GM18867 (cell line): ENCODE measurements around the gene MND1.

Experiments used
- ATAC-seq: cut with Tn5 transposase; IDR thresholded peaks from one replicate; pipeline ENCODE4 v1.9.1; 2021; ENCODE audit warnings: mild to moderate bottlenecking, moderate library complexity; ENCODE audit not compliant: unreplicated experiment

MND1 gene

DNA sequence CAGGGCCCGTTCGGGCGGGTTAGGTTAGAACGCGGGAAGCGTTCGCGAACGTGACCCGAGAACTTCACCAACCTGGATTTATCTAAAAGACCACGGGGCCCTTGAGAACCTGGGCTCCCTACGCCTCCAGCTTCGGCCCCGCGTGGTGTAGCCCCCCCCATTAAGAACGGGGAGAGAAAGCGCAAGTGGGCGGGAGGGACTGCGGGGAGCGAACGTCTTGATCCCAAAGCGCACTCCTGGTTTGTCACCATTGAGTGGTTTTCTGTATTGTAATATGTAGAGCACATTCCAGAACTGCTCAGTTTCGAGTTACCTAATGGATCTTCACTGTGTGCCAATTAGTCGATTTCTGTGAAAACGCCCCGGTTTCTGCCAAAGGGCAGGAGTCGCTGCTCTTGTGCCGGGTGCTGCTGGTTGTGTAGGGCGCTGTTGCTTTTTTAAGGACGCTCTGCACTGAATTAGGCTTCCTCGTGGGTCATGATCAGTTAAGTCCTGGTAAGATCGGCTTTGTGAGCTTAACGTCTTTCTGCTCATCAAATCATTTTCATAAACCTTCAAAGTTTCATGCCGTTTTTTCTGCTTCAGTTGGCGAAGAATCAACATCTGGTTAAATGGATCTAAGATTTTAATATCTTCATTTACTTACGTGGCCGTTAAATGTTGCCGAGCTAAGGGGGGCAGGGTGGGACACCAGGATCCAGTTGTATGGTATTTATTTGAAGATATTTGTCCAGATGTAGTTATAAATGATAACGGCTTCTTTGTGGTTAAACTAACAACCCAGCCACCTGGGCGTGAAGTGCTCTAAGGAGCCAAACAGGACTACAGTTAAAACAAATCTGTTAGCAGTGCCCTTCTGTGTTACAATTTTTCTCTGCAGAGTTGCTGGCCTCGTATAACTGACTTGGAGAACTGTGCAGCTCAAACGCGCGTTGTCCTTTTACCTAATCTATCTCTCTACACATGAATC, 809 bp downstream of the MND1 start:
- peak; percentile 43 for ATAC-seq

DNA sequence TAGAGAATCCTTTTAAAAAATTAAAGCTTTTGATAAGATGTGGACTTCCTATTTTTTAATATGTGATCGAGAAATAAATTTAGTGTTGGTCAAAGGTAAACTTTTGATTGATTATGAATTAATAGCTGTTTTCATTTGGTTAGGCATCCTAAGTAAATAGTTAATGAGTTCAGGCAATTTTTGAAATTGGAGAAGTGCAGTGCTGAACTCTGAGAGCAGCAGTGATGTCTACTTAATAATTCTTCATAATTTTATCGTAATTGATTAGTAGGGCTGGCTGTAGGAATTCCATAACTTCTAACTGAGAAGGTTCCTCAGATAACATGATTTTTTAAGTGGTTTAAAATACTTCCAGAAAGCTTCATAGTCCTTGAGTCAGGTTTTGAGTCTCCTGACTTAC, 1.5 kb downstream of the MND1 start:
- ATAC-seq, result no peak

DNA sequence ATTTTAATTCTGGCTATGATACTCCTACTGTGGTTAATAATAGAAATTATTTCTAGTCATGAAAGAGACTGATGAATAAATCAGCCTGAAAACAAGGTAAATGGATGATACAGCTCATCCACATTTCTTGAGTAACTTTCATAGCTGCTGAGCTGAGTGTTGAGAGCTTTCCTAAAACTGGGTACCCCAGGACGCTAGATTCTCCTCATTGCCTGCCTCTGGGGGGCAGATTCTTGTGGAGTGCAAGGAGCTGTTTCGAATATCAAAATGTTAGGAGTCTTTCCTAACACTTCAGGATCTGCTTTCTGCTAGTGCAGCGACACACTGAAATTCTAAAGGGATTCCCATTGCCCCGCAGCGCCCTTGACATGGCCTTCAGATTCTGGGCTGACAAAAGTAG, 2.1 kb downstream of the MND1 start:
- ATAC-seq, result no peak

DNA sequence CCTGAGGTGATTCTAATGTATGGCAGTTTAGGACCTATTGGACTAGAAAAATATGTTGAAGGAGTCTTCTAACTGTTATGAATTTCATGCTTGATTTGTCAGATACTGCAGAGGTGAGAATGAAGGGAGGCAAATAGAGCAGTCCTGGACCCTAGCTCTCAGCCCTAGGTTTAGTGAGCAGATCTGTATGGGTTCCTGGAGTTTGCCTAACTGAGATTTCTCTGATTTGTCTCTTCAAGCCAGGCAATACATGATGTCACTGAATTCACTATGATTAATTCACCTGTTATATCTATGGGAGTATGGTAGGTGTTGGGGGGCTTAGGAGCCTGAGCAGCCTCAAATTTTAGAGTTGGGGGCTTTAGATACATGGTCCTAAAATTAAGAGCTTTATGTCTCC, 2.6 kb downstream of the MND1 start:
- ATAC-seq, result no peak

DNA sequence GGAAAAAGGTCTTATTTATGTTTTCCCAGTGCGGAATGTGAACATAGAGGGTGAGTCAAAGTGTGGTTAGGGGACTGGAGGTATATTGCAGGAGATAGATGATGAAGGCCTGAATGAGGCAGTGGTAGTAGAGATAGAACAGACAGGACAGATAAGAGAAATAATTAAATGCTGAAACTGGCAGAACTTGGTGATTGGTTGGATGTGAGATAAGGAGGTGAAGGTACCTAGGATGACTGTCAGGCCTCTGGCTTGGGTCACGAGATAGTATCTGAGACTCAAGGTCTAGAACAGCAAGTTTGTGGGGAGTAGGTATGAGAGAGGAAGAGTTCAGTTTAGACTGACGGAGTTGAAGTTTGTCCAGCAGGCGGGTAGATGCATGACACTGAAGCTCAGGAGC, 3.5 kb downstream of the MND1 start:
- ATAC-seq, result no peak

DNA sequence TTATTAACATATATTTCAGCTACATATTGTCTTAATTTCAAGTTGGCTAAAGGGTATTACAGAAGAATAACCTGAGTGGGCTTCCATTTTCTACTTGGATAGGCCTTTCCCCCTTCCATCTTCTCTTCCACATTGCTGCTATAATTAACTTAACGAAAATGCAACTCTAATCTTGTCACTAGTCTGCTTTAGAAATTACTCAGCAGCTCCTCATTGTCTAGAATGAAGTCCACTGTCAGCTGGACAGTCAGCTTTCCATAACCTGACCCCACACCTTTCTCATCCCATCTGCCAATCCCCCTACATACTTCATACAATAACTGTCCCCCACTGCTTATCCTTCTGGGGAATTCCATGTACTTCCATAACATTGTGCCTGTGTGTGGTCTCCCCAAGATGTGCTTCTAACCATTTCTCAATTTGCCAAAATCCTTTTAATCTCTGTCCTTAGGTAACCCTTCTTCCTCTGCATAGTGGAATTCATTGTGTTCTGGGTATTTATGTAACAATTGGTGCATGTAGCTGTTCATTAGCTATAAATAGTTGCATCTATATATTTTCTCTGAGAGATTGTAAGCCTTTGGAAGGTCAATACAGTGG, 4.8 kb downstream of the MND1 start:
- no peak for ATAC-seq

DNA sequence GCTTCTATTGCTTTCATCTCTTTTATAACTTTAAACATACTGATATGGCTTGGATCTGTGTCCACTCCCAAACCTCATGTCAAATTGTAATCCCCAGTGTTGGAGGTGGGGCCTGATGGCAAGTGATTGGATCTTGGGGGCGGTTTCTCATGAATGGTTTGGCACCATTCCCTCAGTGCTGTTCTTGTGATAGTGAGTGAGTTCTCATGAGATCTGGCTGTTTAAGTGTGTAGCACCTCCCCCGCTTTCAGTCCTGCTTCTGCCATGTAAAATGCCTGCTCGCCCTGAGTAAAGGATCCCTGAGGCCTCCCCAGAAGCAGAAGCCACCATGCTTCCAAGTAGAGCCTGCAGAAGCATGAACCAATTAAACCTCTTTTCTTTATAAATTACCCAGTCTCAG, 17.7 kb downstream of the MND1 start:
- no peak for ATAC-seq

DNA sequence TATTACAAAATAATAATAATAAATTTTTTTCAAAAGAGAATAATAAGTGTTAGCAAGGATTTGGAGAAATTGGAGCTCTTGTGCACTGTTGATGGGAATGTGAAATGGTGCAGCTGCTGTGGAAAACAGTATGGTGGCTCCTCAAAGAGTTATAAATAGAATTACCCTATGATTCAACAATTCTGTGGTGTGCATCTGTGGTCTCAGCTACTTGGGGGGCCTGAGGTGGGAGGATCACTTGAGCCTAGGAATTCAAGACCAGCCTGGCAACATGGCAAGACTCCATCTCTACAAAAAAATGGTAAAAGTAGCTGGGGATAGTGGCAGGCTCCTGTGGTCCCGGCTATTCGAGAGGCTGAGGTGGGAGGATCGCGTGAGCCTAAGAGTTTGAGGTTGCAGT, 19.6 kb downstream of the MND1 start:
- no peak for ATAC-seq

DNA sequence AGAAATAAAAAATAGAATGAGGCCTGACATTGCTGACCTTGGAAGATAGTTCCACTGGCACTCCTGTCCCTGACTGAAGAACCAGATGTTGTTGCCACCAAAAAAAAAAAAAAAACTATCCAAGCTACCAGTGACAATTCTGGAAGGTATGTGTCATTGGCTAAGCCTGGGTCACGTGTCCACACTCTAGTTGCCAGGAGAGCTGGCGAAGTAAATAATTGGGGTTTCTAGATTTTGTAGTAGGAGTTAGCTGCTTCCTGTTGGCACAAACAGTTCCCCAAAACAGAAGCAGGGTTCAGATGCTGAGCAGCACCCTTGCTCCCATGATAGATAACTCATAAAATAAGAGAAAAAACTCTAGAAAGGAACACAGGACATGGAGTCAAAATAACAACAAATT, 20.5 kb downstream of the MND1 start:
- ATAC-seq, result no peak

DNA sequence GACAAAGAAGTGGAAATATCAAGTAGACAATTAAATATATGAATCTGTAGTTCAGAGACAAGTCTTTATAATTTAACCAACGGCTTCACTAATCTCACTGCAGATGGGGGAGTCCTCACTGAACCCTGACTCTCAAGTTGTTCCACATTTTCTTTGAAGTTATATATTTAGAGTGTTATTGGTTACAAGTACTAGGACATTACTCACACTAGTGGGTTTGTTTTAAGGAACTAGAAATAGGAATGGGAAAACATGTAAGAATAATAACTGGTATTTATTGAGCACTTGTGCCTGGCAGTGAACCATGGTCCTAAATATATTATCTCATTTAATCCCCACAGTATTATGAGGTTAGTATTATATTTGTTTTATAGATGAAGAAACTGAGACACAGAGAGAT, 22.0 kb downstream of the MND1 start:
- no peak for ATAC-seq

DNA sequence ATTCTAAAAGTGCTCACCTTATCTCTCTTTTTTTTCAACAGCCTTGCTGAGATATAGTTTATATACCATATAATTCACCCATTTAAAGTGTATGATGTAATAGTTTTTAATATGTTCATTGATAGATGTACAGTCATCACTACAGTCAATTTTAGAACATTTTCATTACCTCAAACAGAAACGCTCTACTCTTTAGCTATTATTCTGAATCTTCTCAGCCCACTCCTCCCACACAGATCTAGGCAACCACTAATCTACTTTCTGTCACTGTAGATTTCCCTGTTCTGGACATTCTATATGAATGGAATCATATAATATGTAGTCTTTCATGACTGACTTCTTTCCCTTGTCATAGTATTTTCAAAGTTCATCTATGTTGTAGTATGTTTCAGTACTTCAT, 22.6 kb downstream of the MND1 start:
- no peak for ATAC-seq

DNA sequence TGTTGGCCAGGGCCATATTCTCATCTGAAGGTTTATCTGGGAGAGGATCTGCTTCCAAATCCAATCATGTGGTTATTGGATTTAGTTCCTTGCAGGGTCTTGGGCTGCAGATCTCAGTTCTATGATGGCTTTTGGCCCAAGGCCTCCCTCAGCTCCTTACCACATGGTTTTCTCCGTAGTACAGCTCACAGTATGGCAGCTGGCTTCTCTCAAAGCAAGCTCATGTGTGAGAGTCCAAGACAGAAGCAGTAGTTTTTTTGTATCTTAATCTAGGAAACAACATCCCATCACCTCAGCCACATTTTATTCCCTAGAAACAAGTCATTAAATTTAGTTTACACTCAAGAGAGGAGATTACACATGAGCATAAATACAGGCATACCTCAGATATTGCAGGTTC, 24.5 kb downstream of the MND1 start:
- ATAC-seq, result no peak

DNA sequence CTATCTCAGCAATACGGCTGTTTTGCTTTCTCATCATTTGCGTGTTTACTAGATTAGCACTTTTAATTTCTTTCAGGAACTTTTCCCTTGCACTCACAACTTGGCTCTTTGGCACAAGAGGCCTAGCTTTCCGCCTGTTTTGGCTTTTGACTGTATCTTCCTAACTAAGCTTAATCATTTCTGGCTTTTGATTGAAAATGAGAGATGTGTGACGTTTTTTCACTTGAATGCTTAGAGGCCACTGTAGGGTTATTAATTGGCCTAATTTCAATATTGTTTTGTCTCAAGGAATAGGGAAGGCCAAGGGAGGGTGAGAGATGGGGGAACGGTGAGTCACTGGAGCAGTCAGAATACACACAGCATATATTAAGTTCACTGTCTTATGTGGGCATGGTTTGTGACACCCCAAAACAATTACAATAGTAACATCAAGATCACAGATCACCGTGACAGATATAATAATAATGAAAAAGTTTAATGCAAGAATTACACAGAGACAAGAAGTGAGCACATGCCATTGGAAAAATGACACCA, 27.3 kb downstream of the MND1 start:
- no peak for ATAC-seq

DNA sequence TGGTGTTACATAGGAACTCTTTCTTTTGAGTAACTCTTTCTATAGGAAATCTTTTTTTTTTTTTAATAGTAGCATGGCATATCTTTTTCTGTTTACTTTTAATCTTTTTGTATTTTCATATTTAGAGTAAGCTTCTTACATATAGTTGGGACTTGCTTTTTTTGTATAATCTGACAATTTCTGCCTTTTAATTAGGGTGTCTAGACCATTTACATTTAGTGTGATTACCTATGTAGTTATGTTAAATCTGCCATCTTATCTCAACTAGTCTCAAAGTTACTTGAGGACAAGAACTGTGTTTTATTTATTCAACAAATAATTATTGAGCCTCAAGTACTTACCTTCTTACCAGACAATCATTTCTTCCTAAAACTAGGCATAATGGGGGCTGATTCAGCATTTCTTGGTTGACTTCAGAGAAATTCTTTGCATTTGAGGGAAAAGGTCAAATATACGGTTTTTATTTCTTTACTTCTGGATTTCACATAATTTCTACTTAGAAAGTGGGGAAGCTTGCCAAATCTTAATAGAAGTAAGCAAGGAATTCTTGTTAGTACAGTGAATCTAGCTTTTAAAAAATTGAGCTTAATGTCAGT, 28.6 kb downstream of the MND1 start:
- no peak for ATAC-seq

DNA sequence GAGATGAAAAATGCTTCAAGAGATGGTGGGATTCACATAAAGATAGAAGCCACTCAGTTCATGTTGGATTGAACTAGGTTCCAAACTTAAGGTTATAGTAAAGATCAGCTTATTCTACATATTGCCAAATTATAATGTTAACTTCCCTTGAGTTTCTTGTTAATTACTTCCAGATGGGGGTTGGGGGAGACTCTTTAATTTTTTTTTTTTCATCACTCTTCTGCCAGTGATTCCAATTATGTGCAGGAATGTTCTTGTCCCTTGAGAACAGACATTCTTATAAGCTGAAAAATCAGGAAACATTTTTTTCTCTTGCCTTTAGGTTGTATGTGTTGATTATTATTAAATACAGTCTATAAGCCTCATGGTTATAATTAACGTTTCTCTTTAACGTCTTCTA, 30.0 kb downstream of the MND1 start:
- ATAC-seq, result no peak

DNA sequence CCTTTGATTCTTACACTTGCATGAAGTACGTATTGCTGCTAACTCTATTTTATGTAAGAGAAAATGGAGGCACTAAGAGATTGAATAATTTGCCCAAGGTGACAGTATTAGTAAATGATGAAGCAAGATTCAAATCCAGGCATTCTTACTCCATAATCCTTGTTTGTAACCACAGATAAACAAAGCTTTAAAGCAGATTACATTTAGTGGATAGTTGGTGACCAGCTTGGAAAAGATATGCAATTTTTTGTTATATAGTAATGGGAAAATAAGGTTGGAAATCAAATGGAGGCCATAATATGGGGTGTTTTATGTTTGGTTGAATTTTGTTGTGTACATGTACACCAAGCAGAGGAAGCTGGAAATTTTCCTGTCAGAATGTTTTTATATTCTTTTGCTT, 30.8 kb downstream of the MND1 start:
- ATAC-seq, result no peak

DNA sequence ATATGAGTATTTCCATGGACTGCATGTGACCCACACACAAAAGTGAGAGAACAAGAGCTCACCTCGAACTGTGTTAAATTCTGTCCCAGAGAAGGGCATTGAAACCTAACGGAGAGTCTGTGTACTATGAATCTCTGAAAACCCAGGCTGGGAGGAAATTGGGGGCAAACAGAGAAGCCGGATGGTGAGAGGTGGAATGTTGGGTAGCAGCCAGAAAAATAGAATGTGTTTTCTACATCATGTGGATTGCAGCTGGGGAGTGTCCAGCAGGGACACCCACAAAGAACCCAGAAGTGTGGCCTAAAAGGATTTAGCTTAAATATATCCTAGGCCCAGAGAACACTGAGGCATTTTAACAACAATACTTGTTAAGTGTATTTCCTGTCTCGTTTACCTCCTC, 38.6 kb downstream of the MND1 start:
- ATAC-seq, result no peak

DNA sequence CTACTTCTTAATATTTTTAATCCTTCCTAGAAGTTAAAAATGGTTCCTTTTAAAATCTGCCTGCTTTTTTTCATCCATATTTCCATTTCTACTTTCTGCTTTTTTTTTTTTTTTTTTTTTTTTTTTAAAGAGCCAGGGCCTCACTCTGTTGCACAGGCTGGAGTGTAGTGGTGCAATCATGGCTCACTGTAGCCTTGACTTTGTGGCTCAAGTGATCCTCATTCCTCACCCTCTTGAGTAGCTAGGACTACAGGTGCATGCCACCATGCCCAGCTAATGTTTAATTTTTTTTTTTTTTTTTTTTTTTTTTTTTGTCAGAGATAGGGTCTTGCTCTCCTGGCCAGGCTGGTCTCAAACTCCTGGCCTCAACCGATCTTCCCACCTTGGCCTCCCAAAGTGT, 39.7 kb downstream of the MND1 start:
- no peak for ATAC-seq

DNA sequence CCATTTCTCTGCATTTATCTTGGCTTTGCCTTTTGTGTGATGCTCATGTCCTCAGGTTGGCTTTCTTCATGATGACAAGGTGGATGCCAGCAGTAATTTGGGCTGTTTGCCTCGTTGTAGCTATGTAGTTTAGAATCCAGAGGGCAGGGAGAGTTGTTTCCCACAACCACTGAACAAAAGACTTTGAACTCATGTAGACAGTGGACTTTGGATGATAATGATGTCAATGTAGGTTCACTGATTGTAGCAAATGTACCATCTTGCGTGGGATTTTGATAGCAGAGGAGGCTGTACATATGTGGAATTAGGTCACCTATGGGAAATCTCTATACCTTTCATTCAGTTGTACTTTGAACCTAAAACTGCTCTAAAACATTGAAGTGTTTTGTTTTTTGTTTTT, 41.3 kb downstream of the MND1 start:
- no peak for ATAC-seq

DNA sequence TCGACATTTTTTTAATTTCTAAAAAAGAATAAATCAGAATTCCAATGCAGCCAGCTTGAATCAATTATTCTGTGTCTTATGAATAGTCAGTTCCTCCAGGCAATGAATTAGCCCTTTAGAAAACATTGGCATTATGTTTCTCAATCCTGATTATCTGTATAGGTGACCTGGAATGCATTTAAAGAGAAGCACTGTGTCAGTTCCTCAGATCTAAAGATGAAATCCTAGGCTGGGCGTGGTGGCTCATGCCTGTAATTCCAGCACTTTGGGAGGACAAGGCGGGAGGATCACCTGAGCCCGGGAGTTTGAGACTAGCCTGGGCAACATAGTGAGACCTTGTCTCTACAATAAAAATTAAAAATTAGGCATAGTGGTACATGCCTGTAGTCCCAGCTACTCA, 43.5 kb downstream of the MND1 start:
- ATAC-seq, result no peak

DNA sequence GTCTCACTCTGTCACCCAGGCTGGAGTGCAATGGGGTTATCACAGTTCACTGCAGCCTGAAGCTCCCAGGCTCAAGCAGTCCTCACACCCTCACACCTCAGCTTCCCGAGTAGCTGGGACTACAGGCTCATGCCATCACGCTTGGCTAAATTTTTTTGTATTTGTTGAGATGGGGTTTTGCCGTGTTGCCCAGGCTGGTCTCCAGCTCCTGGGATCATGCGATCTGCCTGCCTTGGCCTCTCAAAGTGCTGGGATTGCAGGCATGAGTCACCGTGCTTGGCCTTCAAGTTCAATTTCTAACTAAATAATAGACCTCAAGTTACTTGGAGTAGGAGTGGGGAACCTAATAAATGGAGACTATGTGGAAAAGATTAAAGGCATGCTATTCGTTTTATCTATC, 48.9 kb downstream of the MND1 start:
- ATAC-seq, result no peak

DNA sequence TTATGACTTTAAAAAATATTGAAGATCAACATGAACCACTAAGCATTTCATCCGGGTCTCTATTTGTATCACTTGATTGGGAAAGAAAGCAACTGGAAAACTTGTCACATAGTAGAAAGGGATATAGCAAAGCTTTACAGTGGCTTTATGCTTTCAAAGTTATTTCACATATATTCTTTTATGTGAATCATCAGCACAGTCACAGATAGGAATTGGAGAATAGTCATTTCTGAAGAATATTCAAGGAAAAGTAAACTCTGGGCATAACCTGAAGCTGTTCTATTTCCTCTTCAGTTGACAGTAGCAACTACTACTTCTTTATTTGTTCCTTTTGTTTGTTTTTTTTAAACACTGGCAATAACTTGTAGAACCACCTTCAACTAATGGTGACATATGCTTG, 50.5 kb downstream of the MND1 start:
- ATAC-seq, result no peak
